HCT116 (cell line): ENCODE data around the gene RNASEH2C. TPM values are rescaled to one million over a fixed set of nuclear protein-coding genes. Genes with fewer than 3 reads are reported as not detected.

Experiments
- ATAC-seq: fragments of 200-7000 bp; cut with Tn5 transposase; 2 replicates; pipeline ENCODE4 v1.9.1; 2020; ENCODE audit warnings: mild to moderate bottlenecking, moderate library complexity
- BruUV-seq: library from RNA; stranded (reverse); fragments of 400-500 nt; replicated peaks from 2 replicates; lab custom pipeline; 2021; lab: Mats Ljungman, UMichigan
- CTCF ChIA-PET: fragments of 300-600 bp; sonication (Branson Sonifier 250); formaldehyde crosslinking; loops from one replicate; lab custom pipeline; 2021; ENCODE audit warnings: antibody characterized with exemption; lab: Charles Lee
- POLR2A ChIA-PET: fragments of 300-600, 350-600 bp; sonication (Branson Sonifier 250); formaldehyde crosslinking; loops from one replicate; lab custom pipeline; 2021; ENCODE audit warnings: antibody characterized with exemption; lab: Charles Lee
- RAD21 ChIA-PET, 2 experiments: fragments of 300-600 bp; sonication (Branson Sonifier 250); formaldehyde crosslinking; loops; one replicate each; lab custom pipeline; 2023; ENCODE audit warnings: low total read pairs in 2 of 2; ENCODE audit not compliant: uncharacterized antibody in 2 of 2, unreplicated experiment in 2 of 2, low non-redundant PET in 1 of 2; lab: Charles Lee
- DNase-seq: peaks from one replicate; pipeline ENCODE4 v3.0.0-alpha.2; 2010; ENCODE audit warnings: low read depth, low spot score
- H2AFZ ChIP-seq: fragments of 200-600 bp; shearing (Covaris generic), sonication (generic); 2 replicates; pipeline ENCODE4 v1.6.1; 2017; ENCODE audit warnings: low read depth, mixed run types, mixed read lengths, antibody characterized with exemption, low read length; ENCODE audit not compliant: poor library complexity, severe bottlenecking
- H3K27ac ChIP-seq: 2 replicates; pipeline ENCODE4 v1.5.1; 2012; ENCODE audit warnings: low read depth, low read length
- H3K27me3 ChIP-seq: fragments of 200-600 bp; sonication (generic); 2 replicates; pipeline ENCODE4 v1.6.1; 2016; ENCODE audit warnings: mixed run types, low read length, mixed read lengths; ENCODE audit not compliant: insufficient read depth
- H3K36me3 ChIP-seq, 2 experiments: fragments of 200-500 bp in 1 of 2; fragments of 200-600 bp in 1 of 2; sonication (Bioruptor generic) in 1 of 2; sonication (generic) in 1 of 2; 2 replicates each; pipeline versions ENCODE4 v1.5.1 to v1.6.1; 2014 to 2016; ENCODE audit warnings: low read length in 2 of 2, inconsistent platforms in 1 of 2, mixed read lengths in 1 of 2, mixed run types in 1 of 2; ENCODE audit not compliant: insufficient read depth in 2 of 2, control insufficient read depth in 1 of 2
- H3K4me1 ChIP-seq, 2 experiments: fragments of 200-600 bp in 1 of 2; sonication (generic) in 1 of 2; 2 replicates each; pipeline versions ENCODE4 v1.5.1 to v1.6.1; 2012 to 2017; ENCODE audit warnings: low read length in 2 of 2, inconsistent platforms in 1 of 2, mild to moderate bottlenecking in 1 of 2, mixed read lengths in 1 of 2, mixed run types in 1 of 2, moderate library complexity in 1 of 2; ENCODE audit not compliant: insufficient read depth in 2 of 2, control insufficient read depth in 1 of 2
- H3K4me2 ChIP-seq: fragments of 200-600 bp; sonication (generic); 2 replicates; pipeline ENCODE4 v1.6.1; 2017; ENCODE audit warnings: mixed run types, low read length, mixed read lengths
- H3K4me3 ChIP-seq, 2 experiments: fragments of 200-600 bp in 1 of 2; sonication (generic) in 1 of 2; replicated peaks in 1 of 2; 2 replicates each; pipeline ENCODE4 v1.5.1; 2011 to 2016; ENCODE audit warnings: low read length in 2 of 2, control low read depth in 1 of 2, low read depth in 1 of 2, mild to moderate bottlenecking in 1 of 2, mixed read lengths in 1 of 2, mixed run types in 1 of 2
- H3K79me2 ChIP-seq: fragments of 200-600 bp; sonication (generic); 2 replicates; pipeline ENCODE4 v1.6.1; 2017; ENCODE audit warnings: mild to moderate bottlenecking, mixed run types, low read length, moderate library complexity, mixed read lengths; ENCODE audit not compliant: insufficient read depth
- H3K9ac ChIP-seq: fragments of 200-600 bp; sonication (generic); 2 replicates; pipeline ENCODE4 v1.6.1; 2016; ENCODE audit warnings: low read length, mixed read lengths
- H3K9me2 ChIP-seq: fragments of 200-600 bp; sonication (generic), shearing (Covaris generic); 2 replicates; pipeline ENCODE4 v1.6.1; 2017; ENCODE audit warnings: mixed run types, mild to moderate bottlenecking, moderate library complexity; ENCODE audit not compliant: insufficient read depth
- H3K9me3 ChIP-seq, 2 experiments: fragments of 200-500 bp in 1 of 2; fragments of 200-600 bp in 1 of 2; sonication (Bioruptor generic) in 1 of 2; sonication (generic) in 1 of 2; 2 replicates each; pipeline ENCODE4 v1.6.1; 2014 to 2017; ENCODE audit warnings: low read length in 2 of 2, mixed read lengths in 2 of 2, inconsistent platforms in 1 of 2, low read depth in 1 of 2, mild to moderate bottlenecking in 1 of 2, mixed run types in 1 of 2, moderate library complexity in 1 of 2; ENCODE audit not compliant: control insufficient read depth in 1 of 2, insufficient read depth in 1 of 2
- H4K20me1 ChIP-seq: fragments of 200-600 bp; sonication (generic), shearing (Covaris generic); 2 replicates; pipeline ENCODE4 v1.6.1; 2017; ENCODE audit warnings: mixed run types, mild to moderate bottlenecking, moderate library complexity; ENCODE audit not compliant: insufficient read depth
- ATF3 ChIP-seq: IDR thresholded peaks from 2 replicates; pipeline ENCODE4 v1.6.1; 2012
- ELF1 ChIP-seq: IDR thresholded peaks from 2 replicates; pipeline ENCODE4 v1.6.1; 2012; ENCODE audit warnings: low read depth, borderline replicate concordance
- FOSL1 ChIP-seq: IDR thresholded peaks from 2 replicates; pipeline ENCODE4 v1.6.1; 2012; ENCODE audit warnings: low read depth
- POLR2A ChIP-seq: IDR thresholded peaks from 2 replicates; pipeline ENCODE4 v1.7.0; 2011; ENCODE audit warnings: borderline replicate concordance; ENCODE audit not compliant: insufficient read depth, insufficient read length; ENCODE audit errors: extremely low read depth
- POLR2AphosphoS5 ChIP-seq: IDR thresholded peaks from 2 replicates; pipeline ENCODE4 v1.6.1; 2011; ENCODE audit warnings: mild to moderate bottlenecking, low read depth, low read length, moderate library complexity
- SRF ChIP-seq: IDR thresholded peaks from 2 replicates; pipeline ENCODE4 v1.6.1; 2012; ENCODE audit warnings: low read depth
- TCF7L2 ChIP-seq: IDR thresholded peaks from 2 replicates; pipeline ENCODE4 v1.7.0; 2011; ENCODE audit warnings: borderline replicate concordance, inconsistent platforms; ENCODE audit not compliant: insufficient read depth, insufficient read length; ENCODE audit errors: extremely low read depth
- ZBTB33 ChIP-seq: IDR thresholded peaks from 2 replicates; pipeline ENCODE4 v1.6.1; 2011; ENCODE audit warnings: mild to moderate bottlenecking, low read length, moderate library complexity; ENCODE audit not compliant: insufficient replicate concordance; ENCODE audit errors: extremely low read depth
- ZNF274 ChIP-seq: fragments of 200-500 bp; sonication (Bioruptor generic); IDR thresholded peaks from 2 replicates; pipeline ENCODE4 v1.6.1; 2014; ENCODE audit warnings: mild to moderate bottlenecking, low read depth, low read length, inconsistent platforms
- intact Hi-C: fragments of 100-400 bp; cut with micrococcal nuclease; formaldehyde crosslinking; loops from 2 replicates; pipeline ENCODE4 v1.10.0; 2022
- total RNA-seq: library from RNA; stranded (reverse); gene quantifications from one replicate; pipeline ENCODE4 v1.2.1, GENCODE V29; 2021; ENCODE audit not compliant: unreplicated experiment

Gene RNASEH2C
- total RNA-seq, 1 experiment from 2014 or later = 28.5 TPM

DNA sequence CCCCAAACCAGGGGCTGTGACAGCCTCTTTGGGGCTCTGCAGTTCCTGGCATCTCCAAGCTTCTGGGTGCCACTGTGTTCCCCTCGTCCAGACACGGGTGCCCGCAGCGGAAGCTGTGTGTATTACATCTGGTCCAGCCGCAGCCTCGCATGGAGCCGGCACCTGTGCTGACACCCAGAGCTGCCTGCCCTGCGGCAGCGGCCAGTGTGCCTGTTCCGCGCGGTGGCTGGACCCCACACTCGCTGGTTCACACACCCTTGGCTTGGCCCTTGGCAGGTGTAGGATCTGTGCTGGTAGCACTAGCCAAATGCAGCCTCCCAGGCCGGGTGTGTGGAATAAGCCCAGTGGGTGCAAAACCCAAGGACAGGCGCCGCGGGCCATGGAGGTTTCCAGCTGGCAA, 24.5 kb upstream of the RNASEH2C start:
- no peaks in the 10 kb centered on the region for H3K36me3 ChIP-seq
- H2AFZ ChIP-seq = no peak overlapping the region
- no peaks in the 10 kb centered on the region for H3K79me2 ChIP-seq
- POLR2A ChIA-PET = no interaction called here
- H3K4me3 ChIP-seq = no peak overlapping the region
- no peak for DNase-seq
- H3K4me1 ChIP-seq = peaks cover 0 to 12% of the 10 kb centered on the region in 2 experiments; a peak in 2 of 4 replicates
- intact Hi-C loops = no loop called here
- H3K27ac ChIP-seq = no peak overlapping the region
- no peaks in the 10 kb centered on the region for H3K9me2 ChIP-seq
- CTCF ChIA-PET = interaction anchor here (0.7 to 2.0 kb wide), 12 partner anchors 10 to 241 kb away, joined by 3 to 8 read pairs (median 4); partner anchors contain the start of genes AP5B1, FIBP, KAT5 and RNASEH2C
- H3K9me3 ChIP-seq = no peaks in the 10 kb centered on the region
- H3K4me2 ChIP-seq = no peak overlapping the region
- RAD21 ChIA-PET = interaction anchor here (0.7 to 0.9 kb wide), 2 partner anchors 29 to 323 kb away, joined by 4 read pairs; no protein-coding TSS in a partner anchor
- BruUV-seq = no TSS peak
- TF ChIP-seq FOSL1 (no peak), TCF7L2 (no peak), SRF (no peak), ZBTB33 (no peak), ZNF274 (no peak), POLR2AphosphoS5 (no peak), ELF1 (no peak), POLR2A (no peak), ATF3 (no peak)
- H3K27me3 ChIP-seq = no peaks in the 10 kb centered on the region; the same call in 1 of the 2 replicates
- H4K20me1 ChIP-seq = no peaks in the 10 kb centered on the region
- ATAC-seq = no peak
- no peak overlapping the region for H3K9ac ChIP-seq
